Liver (tissue), 9 donors: ENCODE measurements around the gene ECSIT. TPM values are rescaled to one million over a fixed set of nuclear protein-coding genes. Genes with fewer than 3 reads are reported as not detected.

ENCODE experiments used
- DNase-seq: peaks from one replicate; pipeline ENCODE4 v3.0.0-alpha.2; 2017; ENCODE audit warnings: low spot score
- H3K27ac ChIP-seq, 2 donors: one replicate each; pipeline ENCODE4 v1.7.0; 2013; ENCODE audit warnings: inconsistent platforms in 2 of 2, low read length in 2 of 2, control low read depth in 1 of 2, low read depth in 1 of 2, mild to moderate bottlenecking in 1 of 2
- H3K27me3 ChIP-seq, 4 donors: one replicate each; pipeline versions ENCODE4 v1.6.1 to v1.7.0; 2013; ENCODE audit warnings: low read length in 3 of 4, inconsistent platforms in 1 of 4, mild to moderate bottlenecking in 1 of 4, moderate library complexity in 1 of 4; ENCODE audit not compliant: control insufficient read depth in 4 of 4, insufficient read depth in 4 of 4
- H3K36me3 ChIP-seq, 4 donors: one replicate each; pipeline versions ENCODE4 v1.6.1 to v1.7.0; 2013; ENCODE audit warnings: low read length in 3 of 4, mild to moderate bottlenecking in 3 of 4, low read depth in 1 of 4, moderate library complexity in 1 of 4; ENCODE audit not compliant: control insufficient read depth in 4 of 4, insufficient read depth in 3 of 4
- H3K4me1 ChIP-seq, 4 donors: one replicate each; pipeline versions ENCODE4 v1.6.1 to v1.7.0; 2013; ENCODE audit warnings: low read length in 3 of 4, mild to moderate bottlenecking in 3 of 4, moderate library complexity in 1 of 4; ENCODE audit not compliant: control insufficient read depth in 4 of 4, insufficient read depth in 4 of 4
- H3K4me3 ChIP-seq, 3 donors: one replicate each; pipeline versions ENCODE4 v1.6.1 to v1.7.0; 2013; ENCODE audit warnings: low read length in 3 of 3, control low read depth in 1 of 3, low read depth in 1 of 3, mild to moderate bottlenecking in 1 of 3
- H3K9ac ChIP-seq, 2 donors: one replicate each; pipeline ENCODE4 v1.7.0; 2013; ENCODE audit warnings: low read length in 2 of 2, mild to moderate bottlenecking in 2 of 2, moderate library complexity in 2 of 2, control low read depth in 1 of 2, low read depth in 1 of 2
- H3K9me3 ChIP-seq, 4 donors: one replicate each; pipeline versions ENCODE4 v1.6.1 to v1.7.0; 2013; ENCODE audit warnings: low read length in 3 of 4; ENCODE audit not compliant: control insufficient read depth in 4 of 4
- FOXA1 ChIP-seq: IDR thresholded peaks from 2 replicates; pipeline ENCODE4 v1.6.1; 2016; ENCODE audit warnings: antibody characterized with exemption
- HNF4G ChIP-seq: IDR thresholded peaks from 2 replicates; pipeline ENCODE4 v1.6.1; 2016; ENCODE audit warnings: antibody characterized with exemption
- RAD21 ChIP-seq, 2 donors: IDR thresholded peaks; 2 replicates each; pipeline ENCODE4 v1.6.1; 2016; ENCODE audit warnings: antibody characterized with exemption in 2 of 2, mild to moderate bottlenecking in 2 of 2
- REST ChIP-seq: IDR thresholded peaks from 2 replicates; pipeline ENCODE4 v1.6.1; 2016; ENCODE audit warnings: antibody characterized with exemption, mild to moderate bottlenecking
- SP1 ChIP-seq: IDR thresholded peaks from 2 replicates; pipeline ENCODE4 v1.6.1; 2018; ENCODE audit warnings: antibody characterized with exemption, mild to moderate bottlenecking
- TAF1 ChIP-seq: conservative IDR thresholded peaks from 2 replicates; pipeline ENCODE4 v1.6.1; 2016; ENCODE audit warnings: antibody characterized with exemption, mild to moderate bottlenecking
- YY1 ChIP-seq: IDR thresholded peaks from 2 replicates; pipeline ENCODE4 v1.6.1; 2016; ENCODE audit warnings: antibody characterized with exemption, mild to moderate bottlenecking
- WGBS: extraction: QIAGEN DNeasy Blood & Tissue Kit; methylation state at CpG from one replicate; pipeline ENCODE4 v1.1.7; 2013; 5-methylcytosine and 5-hydroxymethylcytosine counted together
- polyA plus RNA-seq, 2 donors: library from polyadenylated mRNA; stranded (reverse) in 1 of 2; unstranded in 1 of 2; fragments of 200-250 nt in 1 of 2; fragments of >200 nt in 1 of 2; fragmentation: Nextera tagmentation in 1 of 2; extraction: Ambion mirVana in 1 of 2; gene quantifications; one replicate each; pipeline versions ENCODE4 v1.2.1 to v1.2.3, GENCODE V29; 2013 to 2015
- total RNA-seq, 2 donors: library from RNA; depleted of rRNA; stranded (reverse); fragments of >200 nt; gene quantifications; one replicate each; pipeline ENCODE4 v1.2.3, GENCODE V29; 2014
- TF ChIP-seq, protein P1 (sequence below): fragments of 150-350 bp; IDR thresholded peaks from 2 replicates; pipeline ENCODE4 v1.5.1; 2017; ENCODE audit warnings: improper control_type of control experiment, low read depth, low read length; ENCODE audit not compliant: missing input control
- TF ChIP-seq, protein P2 (sequence below): IDR thresholded peaks from 2 replicates; pipeline ENCODE4 v1.6.1; 2016; ENCODE audit warnings: antibody characterized with exemption
- donor health status: healthy.
- donor health status: healthy.
- donor health status: healthy.
- donor health status: healthy.
- donor health status: healthy.

ECSIT gene
- total and polyA plus RNA-seq, 4 donors = 20.5 to 37.4 (median 31.0) TPM

DNA sequence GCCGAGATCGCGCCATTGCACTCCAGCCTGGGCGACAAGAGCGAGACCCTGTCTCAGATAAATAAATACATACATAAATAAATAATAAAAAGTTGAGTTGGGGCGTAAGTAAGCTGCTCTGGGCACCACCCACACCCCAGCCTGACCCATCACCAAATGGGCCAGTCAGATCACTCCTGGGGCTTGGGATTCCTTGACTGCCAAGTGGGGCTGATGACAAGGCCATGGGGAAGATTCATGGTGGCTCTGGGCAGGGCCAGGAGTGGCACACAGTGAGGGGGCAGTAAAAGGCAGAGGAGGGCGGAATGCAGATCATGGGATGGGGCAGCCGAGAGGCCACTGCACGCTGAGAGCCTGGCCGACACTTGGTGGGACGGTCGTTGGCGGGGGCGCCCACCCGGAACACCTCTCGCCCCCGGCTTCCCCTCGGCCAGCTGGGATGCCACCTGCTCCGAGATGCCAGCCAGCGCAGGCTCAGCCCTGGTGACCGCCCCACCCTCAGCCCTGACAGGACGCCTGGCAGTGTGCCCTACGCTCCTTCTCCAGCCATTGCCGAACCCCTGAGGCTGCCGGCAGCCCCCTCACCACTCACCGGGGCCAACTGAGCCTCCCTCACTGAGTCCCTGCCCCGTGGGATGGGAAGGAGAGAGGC lies 34.2 kb downstream of the ECSIT start:
- Histone ChIP-seq H3K27ac (no peak overlapping the region), H3K9ac (no peak overlapping the region), H3K4me3 (no peak overlapping the region), H3K27me3 (no peaks in the 10 kb centered on the region), H3K4me1 (peaks cover 0 to 23% (median 13%) of the 10 kb centered on the region in 4 donors), H3K36me3 (peaks cover 0 to 12% (median 4%) of the 10 kb centered on the region in 4 donors), H3K9me3 (no peaks in the 10 kb centered on the region)
- DNase-seq = no peak
- WGBS = 97% methylated on average over 27 of the region's 27 CpGs
- TF ChIP-seq HNF4G = no peak
- TF ChIP-seq, protein P1, sequence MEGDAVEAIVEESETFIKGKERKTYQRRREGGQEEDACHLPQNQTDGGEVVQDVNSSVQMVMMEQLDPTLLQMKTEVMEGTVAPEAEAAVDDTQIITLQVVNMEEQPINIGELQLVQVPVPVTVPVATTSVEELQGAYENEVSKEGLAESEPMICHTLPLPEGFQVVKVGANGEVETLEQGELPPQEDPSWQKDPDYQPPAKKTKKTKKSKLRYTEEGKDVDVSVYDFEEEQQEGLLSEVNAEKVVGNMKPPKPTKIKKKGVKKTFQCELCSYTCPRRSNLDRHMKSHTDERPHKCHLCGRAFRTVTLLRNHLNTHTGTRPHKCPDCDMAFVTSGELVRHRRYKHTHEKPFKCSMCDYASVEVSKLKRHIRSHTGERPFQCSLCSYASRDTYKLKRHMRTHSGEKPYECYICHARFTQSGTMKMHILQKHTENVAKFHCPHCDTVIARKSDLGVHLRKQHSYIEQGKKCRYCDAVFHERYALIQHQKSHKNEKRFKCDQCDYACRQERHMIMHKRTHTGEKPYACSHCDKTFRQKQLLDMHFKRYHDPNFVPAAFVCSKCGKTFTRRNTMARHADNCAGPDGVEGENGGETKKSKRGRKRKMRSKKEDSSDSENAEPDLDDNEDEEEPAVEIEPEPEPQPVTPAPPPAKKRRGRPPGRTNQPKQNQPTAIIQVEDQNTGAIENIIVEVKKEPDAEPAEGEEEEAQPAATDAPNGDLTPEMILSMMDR = no peak
- TF ChIP-seq, protein P2, sequence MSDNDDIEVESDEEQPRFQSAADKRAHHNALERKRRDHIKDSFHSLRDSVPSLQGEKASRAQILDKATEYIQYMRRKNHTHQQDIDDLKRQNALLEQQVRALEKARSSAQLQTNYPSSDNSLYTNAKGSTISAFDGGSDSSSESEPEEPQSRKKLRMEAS = no peak
- TF ChIP-seq RAD21 (IDR thresholded peaks at IDR 0.05) = no peak
- TF ChIP-seq TAF1 = no peak
- TF ChIP-seq SP1 = no peak
- no peak for TF ChIP-seq REST

DNA sequence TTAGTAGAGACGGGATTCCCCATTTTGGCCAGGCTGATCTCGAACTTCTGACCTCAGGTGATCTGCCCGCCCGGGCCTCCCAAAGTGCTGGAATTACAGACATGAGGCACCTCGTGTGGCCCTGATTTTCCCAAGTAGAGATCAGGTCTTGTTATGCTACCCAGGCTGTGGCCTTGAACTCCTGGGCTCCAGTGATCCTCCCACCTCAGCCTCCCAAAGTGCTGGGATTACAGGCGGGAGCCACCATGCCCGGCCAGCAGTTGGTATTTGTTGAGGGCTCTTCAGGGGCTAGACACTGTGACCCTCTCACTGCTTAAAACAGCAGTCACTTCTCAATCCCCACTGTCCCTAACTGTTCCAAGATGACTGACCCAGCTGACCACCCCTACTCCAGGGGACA lies 39.6 kb downstream of the ECSIT start:
- TF ChIP-seq FOXA1 = no peak
- TF ChIP-seq YY1 = no peak
- TF ChIP-seq, protein P2 = no peak
- TF ChIP-seq REST = no peak
- Histone ChIP-seq H3K9me3 (no peaks in the 10 kb centered on the region), H3K27ac (no peak overlapping the region), H3K4me3 (no peak overlapping the region), H3K27me3 (no peaks in the 10 kb centered on the region), H3K36me3 (no peaks in the 10 kb centered on the region), H3K4me1 (peaks cover 8 to 29% (median 24%) of the 10 kb centered on the region in 4 donors), H3K9ac (no peak overlapping the region)
- no peak for DNase-seq
- 98% methylated on average over 7 of the region's 7 CpGs for WGBS
